Measurements from ENCODE around the gene SF3A1. TPM values are rescaled to one million over a fixed set of nuclear protein-coding genes. Genes with fewer than 3 reads are reported as not detected.

SF3A1 gene
- total RNA-seq, 1 experiment from 2014 or later: 272 TPM

GRCh38 chr22:30307041-30307574 lies 49.6 kb downstream of the SF3A1 start:
- H3K27ac Mint-ChIP-seq: no peak overlapping the region
- H3K27me3 Mint-ChIP-seq (ENCODE audit: low read depth): no peaks in the 10 kb centered on the region
- ChIA-PET POLR2A (no interaction called here), CTCF (interaction anchor here (0.5 kb wide), 1 partner anchor 730 kb away, joined by 4 read pairs; no protein-coding TSS in a partner anchor)
- no peaks in the 10 kb centered on the region for H3K36me3 Mint-ChIP-seq
- TF ChIP-seq HMGXB4 (CRISPR knock-in tag; IDR thresholded peaks at IDR 0.05) (no peak), E2F4 (CRISPR knock-in tag; IDR thresholded peaks at IDR 0.05; ENCODE audit: borderline replicate concordance, low read depth) (no peak), PRRX2 (CRISPR knock-in tag; IDR thresholded peaks at IDR 0.05) (no peak), FOXP4 (CRISPR knock-in tag; IDR thresholded peaks at IDR 0.05) (no peak), ZNF423 (CRISPR knock-in tag; IDR thresholded peaks at IDR 0.05) (no peak), NR3C1 (CRISPR knock-in tag; conservative IDR thresholded peaks at IDR 0.05; ENCODE audit: low read depth) (no peak), CREM (CRISPR knock-in tag; IDR thresholded peaks at IDR 0.05) (no peak), ATF3 (CRISPR knock-in tag; conservative IDR thresholded peaks at IDR 0.05) (no peak), JAZF1 (CRISPR knock-in tag; IDR thresholded peaks at IDR 0.05) (no peak), ZNF317 (CRISPR knock-in tag; IDR thresholded peaks at IDR 0.05; ENCODE audit: borderline replicate concordance, low read depth) (no peak)
- H3K4me1 Mint-ChIP-seq: peaks cover 10% of the 10 kb centered on the region
- H3K9me3 Mint-ChIP-seq: no peaks in the 10 kb centered on the region
- no peak for ATAC-seq
- H3K4me3 Mint-ChIP-seq: no peak overlapping the region
- no peak for DNase-seq (ENCODE audit: low spot score)

- POLR2A ChIA-PET: no interaction called here
- no peak for DNase-seq (ENCODE audit: low spot score)
- CTCF ChIA-PET: interaction anchor here (0.5 kb wide), 1 partner anchor 730 kb away, joined by 4 read pairs; no protein-coding TSS in a partner anchor
- Mint-ChIP-seq H3K27me3 (ENCODE audit: low read depth) (no peaks in the 10 kb centered on the region), H3K27ac (no peak overlapping the region), H3K36me3 (no peaks in the 10 kb centered on the region), H3K9me3 (no peaks in the 10 kb centered on the region), H3K4me3 (no peak overlapping the region), H3K4me1 (peaks cover 10% of the 10 kb centered on the region)
- no peak for ATAC-seq
- TF ChIP-seq ZNF671 (CRISPR knock-in tag; IDR thresholded peaks at IDR 0.05) (no peak), JUN (CRISPR knock-in tag; IDR thresholded peaks at IDR 0.05) (no peak), NFYB (CRISPR knock-in tag; conservative IDR thresholded peaks at IDR 0.05; ENCODE audit: low read depth) (no peak), FOXP1 (CRISPR knock-in tag; IDR thresholded peaks at IDR 0.05; ENCODE audit: borderline replicate concordance) (no peak), IRF1 (CRISPR knock-in tag; IDR thresholded peaks at IDR 0.05) (no peak), E2F5 (CRISPR knock-in tag; IDR thresholded peaks at IDR 0.05) (no peak), ZNF532 (CRISPR knock-in tag; IDR thresholded peaks at IDR 0.05; ENCODE audit: borderline replicate concordance) (no peak), MXD4 (CRISPR knock-in tag; IDR thresholded peaks at IDR 0.05; ENCODE audit: borderline replicate concordance) (no peak), CBFB (CRISPR knock-in tag; IDR thresholded peaks at IDR 0.05; ENCODE audit: low read depth) (no peak), FOXP4 (CRISPR knock-in tag; IDR thresholded peaks at IDR 0.05) (no peak), ZNF423 (CRISPR knock-in tag; IDR thresholded peaks at IDR 0.05) (no peak), CREB1 (CRISPR knock-in tag; IDR thresholded peaks at IDR 0.05) (no peak)
Measured at GRCh38 chr22:30306627-30307011, 50.1 kb downstream of the SF3A1 start.
